GM23338 (cell line): ENCODE measurements around the gene SLCO3A1. TPM values are rescaled to one million over a fixed set of nuclear protein-coding genes. Genes with fewer than 3 reads are reported as not detected.

ENCODE experiments used
- ATAC-seq: fragments of 200-7000 bp; cut with Tn5 transposase; 3 replicates; pipeline ENCODE4 v1.9.1; 2020
- DNase-seq: peaks from one replicate; pipeline ENCODE4 v3.0.0-alpha.2; 2015; ENCODE audit warnings: low spot score
- H2AFZ ChIP-seq: fragments of 200-600 bp; sonication (generic); 2 replicates; pipeline ENCODE4 v1.8.0; 2016; ENCODE audit warnings: antibody characterized with exemption, mild to moderate bottlenecking, moderate library complexity
- H3F3A ChIP-seq: fragments of 200-600 bp; sonication (generic); replicated peaks from 2 replicates; pipeline ENCODE4 v1.8.0; 2017; ENCODE audit warnings: antibody characterized with exemption, mixed run types, low read depth
- H3K27ac ChIP-seq: fragments of 200-600 bp; sonication (generic); 2 replicates; pipeline ENCODE4 v1.6.1; 2016; ENCODE audit warnings: low read depth
- H3K27me3 ChIP-seq: fragments of 200-600 bp; sonication (generic); 2 replicates; pipeline ENCODE4 v1.8.0; 2016; ENCODE audit warnings: mild to moderate bottlenecking, mixed run types, moderate library complexity; ENCODE audit not compliant: insufficient read depth
- H3K36me3 ChIP-seq: fragments of 200-600 bp; sonication (generic); 2 replicates; pipeline ENCODE4 v1.8.0; 2016; ENCODE audit warnings: mild to moderate bottlenecking; ENCODE audit not compliant: insufficient read depth
- H3K4me1 ChIP-seq: fragments of 200-600 bp; sonication (generic); 2 replicates; pipeline ENCODE4 v1.8.0; 2016; ENCODE audit warnings: mild to moderate bottlenecking, moderate library complexity; ENCODE audit not compliant: insufficient read depth
- H3K4me2 ChIP-seq: fragments of 200-600 bp; sonication (generic); 2 replicates; pipeline ENCODE4 v1.7.1; 2017; ENCODE audit warnings: mixed run types
- H3K4me3 ChIP-seq: fragments of 200-600 bp; sonication (generic); 2 replicates; pipeline ENCODE4 v1.6.1; 2016; ENCODE audit warnings: mixed run types
- H3K79me2 ChIP-seq: fragments of 200-600 bp; sonication (generic); replicated peaks from 2 replicates; pipeline ENCODE4 v1.8.0; 2017; ENCODE audit warnings: mild to moderate bottlenecking; ENCODE audit not compliant: insufficient read depth
- H3K9me2 ChIP-seq: fragments of 200-600 bp; sonication (generic); 2 replicates; pipeline ENCODE4 v1.8.0; 2017; ENCODE audit not compliant: insufficient read depth
- H4K20me1 ChIP-seq: fragments of 200-600 bp; sonication (generic); replicated peaks from 2 replicates; pipeline ENCODE4 v1.8.0; 2017; ENCODE audit warnings: mild to moderate bottlenecking; ENCODE audit not compliant: insufficient read depth
- H3K27ac Mint-ChIP-seq: 2 replicates; pipeline ENCODE4 v1.8.0; 2020; ENCODE audit warnings: inconsistent platforms, mild to moderate bottlenecking, moderate library complexity, mixed read lengths
- H3K27me3 Mint-ChIP-seq: 3 replicates; pipeline ENCODE4 v1.8.0; 2022; ENCODE audit warnings: low read depth, mild to moderate bottlenecking, moderate library complexity, mixed read lengths, inconsistent platforms; ENCODE audit not compliant: insufficient read depth, poor library complexity
- H3K36me3 Mint-ChIP-seq: 3 replicates; pipeline ENCODE4 v1.8.0; 2021; ENCODE audit warnings: low read depth, mild to moderate bottlenecking, inconsistent platforms, moderate library complexity, mixed read lengths
- H3K4me1 Mint-ChIP-seq: 3 replicates; pipeline ENCODE4 v1.8.0; 2020; ENCODE audit warnings: mild to moderate bottlenecking, inconsistent platforms, mixed read lengths
- H3K4me3 Mint-ChIP-seq: 3 replicates; pipeline ENCODE4 v1.8.0; 2021; ENCODE audit warnings: moderate library complexity, mild to moderate bottlenecking, inconsistent platforms, mixed read lengths
- H3K9me3 Mint-ChIP-seq: 3 replicates; pipeline ENCODE4 v1.8.0; 2020; ENCODE audit warnings: moderate library complexity, mild to moderate bottlenecking, inconsistent platforms, mixed read lengths
- CREB1 ChIP-seq: fragments of 250-450 bp; sonication (Bioruptor Pico); IDR thresholded peaks from 2 replicates; pipeline ENCODE4 v1.5.0; 2020; ENCODE audit warnings: low read depth, mild to moderate bottlenecking, moderate library complexity
- ETS1 ChIP-seq: IDR thresholded peaks from 2 replicates; pipeline ENCODE4 v1.6.1; 2016; ENCODE audit warnings: antibody characterized with exemption
- EZH2 ChIP-seq: fragments of 200-600 bp; sonication (generic); IDR thresholded peaks from one replicate; pipeline ENCODE4 v1.8.0; 2017; ENCODE audit warnings: antibody characterized with exemption, mild to moderate bottlenecking, low read depth; ENCODE audit not compliant: unreplicated experiment
- EZH2phosphoT487 ChIP-seq: fragments of 200-600 bp; sonication (generic); IDR thresholded peaks from one replicate; pipeline ENCODE4 v1.8.1; 2018; ENCODE audit warnings: antibody characterized with exemption; ENCODE audit not compliant: unreplicated experiment
- JUNB ChIP-seq: IDR thresholded peaks from one replicate; pipeline ENCODE4 v1.6.1; 2016; ENCODE audit warnings: antibody characterized with exemption; ENCODE audit not compliant: unreplicated experiment
- NANOG ChIP-seq: IDR thresholded peaks from 2 replicates; pipeline ENCODE4 v1.6.1; 2016; ENCODE audit warnings: antibody characterized with exemption, borderline replicate concordance
- POLR2AphosphoS5 ChIP-seq: IDR thresholded peaks from 2 replicates; pipeline ENCODE4 v1.6.1; 2016; ENCODE audit warnings: antibody characterized with exemption, low read depth
- REST ChIP-seq: IDR thresholded peaks from one replicate; pipeline ENCODE4 v1.6.1; 2018; ENCODE audit warnings: antibody characterized with exemption; ENCODE audit not compliant: unreplicated experiment
- STAT1 ChIP-seq: IDR thresholded peaks from one replicate; pipeline ENCODE4 v1.6.1; 2016; ENCODE audit warnings: antibody characterized with exemption; ENCODE audit not compliant: unreplicated experiment
- ZNF331 ChIP-seq: fragments of 250-450 bp; sonication (Bioruptor Pico); IDR thresholded peaks from 2 replicates; pipeline ENCODE4 v1.5.0; 2020; ENCODE audit warnings: low read depth, mild to moderate bottlenecking, moderate library complexity
- ZNF462 ChIP-seq: fragments of 250-450 bp; sonication (Bioruptor Pico); IDR thresholded peaks from 2 replicates; pipeline ENCODE4 v1.5.0; 2020; ENCODE audit warnings: mild to moderate bottlenecking, moderate library complexity
- polyA plus RNA-seq: library from polyadenylated mRNA; unstranded; fragments of >200 nt; fragmentation: Nextera tagmentation; extraction: Ambion mirVana; gene quantifications from 2 replicates; pipeline ENCODE4 v1.2.1, GENCODE V29; 2016
- total RNA-seq: library from RNA; depleted of rRNA; stranded (reverse); fragments of >200 nt; shearing (Covaris generic); gene quantifications from 2 replicates; pipeline ENCODE4 v1.2.3, GENCODE V29; 2014

The SLCO3A1 gene
- total and polyA plus RNA-seq, 2 experiments from 2014 or later = 7.3 to 9.4 TPM

GRCh38 chr15:92035551-92035950 is 182.0 kb downstream of the SLCO3A1 start:
- H3K4me1 ChIP-seq = peaks cover 21% of the 10 kb centered on the region
- Mint-ChIP-seq H3K4me3 (no peak overlapping the region), H3K9me3 (peaks cover 19% of the 10 kb centered on the region), H3K4me1 (peaks cover 14% of the 10 kb centered on the region), H3K36me3 (peaks cover 12% of the 10 kb centered on the region), H3K27ac (no peak overlapping the region), H3K27me3 (peaks cover 6% of the 10 kb centered on the region)
- no peaks in the 10 kb centered on the region for H4K20me1 ChIP-seq
- peaks cover 4% of the 10 kb centered on the region for H3K9me2 ChIP-seq
- H3K36me3 ChIP-seq = no peaks in the 10 kb centered on the region
- no peak overlapping the region for H3K4me3 ChIP-seq
- H3K27ac ChIP-seq = no peak overlapping the region
- no peaks in the 10 kb centered on the region for H3K27me3 ChIP-seq
- H3F3A ChIP-seq = no peaks in the 10 kb centered on the region
- H2AFZ ChIP-seq = no peak overlapping the region
- peaks cover 4% of the 10 kb centered on the region; the same call in 1 of the 2 replicates for H3K79me2 ChIP-seq
- ATAC-seq (no peak), DNase-seq (no peak)
- no peak overlapping the region for H3K4me2 ChIP-seq
- no peak for TF ChIP-seq ETS1
- TF ChIP-seq EZH2phosphoT487 = no peak
- no peak for TF ChIP-seq POLR2AphosphoS5

- H3K27me3 ChIP-seq = no peaks in the 10 kb centered on the region
- ATAC-seq = no peak
- TF ChIP-seq JUNB = no peak
- TF ChIP-seq POLR2AphosphoS5 = no peak
- no peak for TF ChIP-seq CREB1 (CRISPR knock-in tag)
- no peak for TF ChIP-seq ZNF331 (CRISPR knock-in tag)
- TF ChIP-seq NANOG = no peak
- TF ChIP-seq REST = no peak
- no peak for TF ChIP-seq EZH2phosphoT487
- TF ChIP-seq STAT1 = no peak
- TF ChIP-seq ZNF462 = no peak
- TF ChIP-seq EZH2 = no peak
These were observed 182.5 kb downstream of the SLCO3A1 start for GRCh38 chr15:92035961-92036360.

More at GRCh38 chr15:92035961-92036360, 182.5 kb downstream of the SLCO3A1 start:
- Histone ChIP-seq H3K9me2 (peaks cover 5% of the 10 kb centered on the region), H3K36me3 (no peaks in the 10 kb centered on the region), H3F3A (no peaks in the 10 kb centered on the region), H4K20me1 (no peaks in the 10 kb centered on the region), H3K4me1 (peaks cover 20% of the 10 kb centered on the region), H3K4me3 (no peak overlapping the region), H3K79me2 (peaks cover 4% of the 10 kb centered on the region; the same call in 1 of the 2 replicates), H3K27ac (no peak overlapping the region), H2AFZ (no peak overlapping the region), H3K4me2 (no peak overlapping the region)
- no peak for DNase-seq
- H3K27me3 Mint-ChIP-seq = peaks cover 6% of the 10 kb centered on the region
- no peak overlapping the region for H3K27ac Mint-ChIP-seq
- peaks cover 12% of the 10 kb centered on the region for H3K36me3 Mint-ChIP-seq
- H3K4me3 Mint-ChIP-seq = no peak overlapping the region
- H3K9me3 Mint-ChIP-seq = peaks cover 19% of the 10 kb centered on the region
- peaks cover 13% of the 10 kb centered on the region for H3K4me1 Mint-ChIP-seq
